GM21515 (cell line): ENCODE results near the gene CRADD.
"Not testable (repeated sequence)": the region's sequence is repeated elsewhere in the genome, so short reads cannot be mapped to it uniquely, and the experiment has no call there.

ENCODE experiments used
- ATAC-seq: cut with Tn5 transposase; IDR thresholded peaks from one replicate; pipeline ENCODE4 v1.9.1; 2021; ENCODE audit not compliant: unreplicated experiment

CRADD gene

DNA sequence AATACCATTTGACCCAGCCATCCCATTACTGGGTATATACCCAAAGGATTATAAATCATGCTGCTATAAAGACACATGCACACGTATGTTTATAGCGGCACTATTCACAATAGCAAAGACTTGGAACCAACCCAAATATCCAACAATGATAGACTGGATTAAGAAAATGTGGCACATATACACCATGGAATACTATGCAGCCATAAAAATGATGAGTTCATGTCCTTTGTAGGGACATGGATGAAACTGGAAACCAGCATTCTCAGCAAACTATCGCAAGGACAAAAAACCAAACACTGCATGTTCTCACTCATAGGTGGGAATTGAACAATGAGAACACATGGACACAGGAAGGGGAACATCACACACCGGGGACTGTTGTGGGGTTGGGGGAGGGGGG lies 104.8 kb downstream of the CRADD start:
- ATAC-seq: not testable (repeated sequence)

DNA sequence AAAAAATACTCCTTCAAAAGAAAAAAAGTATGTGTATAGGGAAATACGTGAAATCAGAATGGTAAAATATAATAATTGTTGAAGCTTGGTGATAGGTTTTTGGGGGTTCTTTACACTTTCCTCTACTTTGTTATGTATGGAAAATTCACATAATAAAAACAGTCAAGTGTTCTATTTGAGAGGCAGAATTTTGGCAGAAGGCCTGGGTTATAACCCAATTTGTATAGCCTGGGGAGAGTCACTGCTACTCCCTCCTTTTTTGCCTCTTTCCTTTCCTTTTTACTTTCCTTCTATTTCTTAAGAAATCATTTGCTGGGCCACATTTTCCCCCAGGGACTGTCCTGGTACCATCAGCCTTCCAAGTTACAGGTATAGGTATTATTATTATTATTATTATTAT lies 105.7 kb downstream of the CRADD start:
- no peak for ATAC-seq

GRCh38 chr12:93783832-93784231 lies 106.7 kb downstream of the CRADD start:
- ATAC-seq: no peak

- no peak for ATAC-seq
Measured at GRCh38 chr12:93784339-93785086, 107.3 kb downstream of the CRADD start.

DNA sequence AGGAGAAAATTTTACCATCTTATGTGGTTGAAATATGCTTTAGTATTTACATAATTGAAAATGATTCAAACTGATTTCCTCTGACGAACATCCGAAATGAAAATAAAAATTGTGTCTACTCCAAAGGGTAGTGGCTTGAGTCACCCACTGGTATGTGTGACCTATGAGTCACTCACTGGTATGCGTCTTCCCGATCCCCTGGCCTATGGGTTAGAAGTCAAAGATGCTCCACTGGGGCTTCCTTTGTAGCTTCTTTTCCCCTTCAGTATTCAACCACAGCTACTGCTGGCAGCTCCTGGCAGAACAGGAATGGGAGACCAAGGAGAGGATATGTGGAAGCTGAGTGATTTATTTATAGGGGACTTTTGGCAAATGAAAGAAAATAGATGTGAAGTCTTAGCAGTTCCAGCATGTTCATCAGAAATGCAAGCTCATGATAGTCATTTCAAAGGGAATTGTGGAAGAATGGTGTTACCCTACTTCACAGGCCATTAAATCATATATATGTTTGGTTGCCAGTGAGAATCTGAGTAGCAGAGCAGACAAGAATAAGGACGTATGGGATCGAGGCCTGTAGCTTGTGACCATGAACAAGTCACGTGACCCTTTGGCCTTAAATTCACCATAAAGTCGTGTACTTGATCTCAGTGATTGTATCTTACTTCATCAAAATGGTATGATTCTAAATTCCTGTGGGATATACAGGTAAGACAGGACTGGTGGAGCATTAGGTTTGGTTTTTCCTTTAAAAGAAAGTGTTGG lies 108.3 kb downstream of the CRADD start:
- no peak for ATAC-seq

DNA sequence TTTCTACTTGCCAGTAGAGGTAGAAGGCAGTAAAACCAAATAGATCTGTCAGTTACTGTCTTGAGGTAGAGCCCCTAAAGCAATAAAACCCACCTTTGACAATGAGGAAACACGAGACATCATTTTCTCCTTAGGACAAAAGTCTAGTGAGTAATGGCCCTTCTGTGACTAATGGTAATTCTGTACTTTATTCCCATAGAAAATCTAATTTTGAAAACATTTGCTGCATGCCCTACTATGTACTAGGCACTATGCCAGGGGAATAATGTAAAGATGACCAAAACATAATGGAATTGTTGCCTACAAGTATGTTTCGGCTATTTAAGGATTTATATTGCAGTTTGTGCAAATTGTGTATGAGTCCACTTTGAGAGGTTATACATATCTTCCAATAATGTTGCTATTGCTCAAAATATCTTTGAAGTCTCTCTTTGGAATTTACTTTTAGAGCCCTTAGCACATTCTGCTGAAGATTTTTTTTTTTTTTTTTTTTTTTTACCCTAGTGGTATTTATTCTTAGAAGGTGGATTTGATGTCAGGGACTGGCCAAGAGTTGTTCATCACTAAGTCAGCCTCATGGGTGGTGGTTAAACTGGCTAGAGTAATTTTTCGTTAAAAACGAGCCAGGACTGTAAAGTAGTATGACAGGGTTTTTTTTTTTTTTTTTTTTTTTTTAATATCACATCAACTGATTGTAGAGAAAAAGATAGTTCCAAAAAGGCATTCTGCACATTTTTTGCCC lies 109.7 kb downstream of the CRADD start:
- no peak for ATAC-seq

DNA sequence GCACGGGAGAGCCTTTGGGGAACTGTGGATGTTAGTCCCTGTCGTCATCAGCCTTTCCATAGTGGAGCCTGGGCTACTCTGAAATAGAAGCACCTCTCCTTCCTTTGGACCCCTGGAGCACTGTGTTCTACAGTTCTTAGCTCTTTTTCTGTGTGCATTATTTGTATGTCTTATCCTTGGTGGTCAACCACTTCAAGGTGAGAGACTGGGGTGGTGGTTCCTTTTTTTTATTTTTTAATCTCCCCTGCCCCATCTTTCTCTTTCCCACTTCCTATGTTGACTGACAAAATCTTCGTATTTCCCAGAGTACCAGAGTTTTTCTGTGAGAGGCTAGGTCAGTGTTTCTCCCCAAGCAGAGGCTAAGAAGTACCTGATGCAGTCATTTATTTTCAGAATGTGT lies 111.7 kb downstream of the CRADD start:
- no peak for ATAC-seq

- ATAC-seq: no peak
Measured at GRCh38 chr12:93789767-93790166, 112.6 kb downstream of the CRADD start.

- no peak for ATAC-seq
Measured at GRCh38 chr12:93790472-93791152, 113.4 kb downstream of the CRADD start.

GRCh38 chr12:93793007-93793406 lies 115.8 kb downstream of the CRADD start:
- no peak for ATAC-seq

DNA sequence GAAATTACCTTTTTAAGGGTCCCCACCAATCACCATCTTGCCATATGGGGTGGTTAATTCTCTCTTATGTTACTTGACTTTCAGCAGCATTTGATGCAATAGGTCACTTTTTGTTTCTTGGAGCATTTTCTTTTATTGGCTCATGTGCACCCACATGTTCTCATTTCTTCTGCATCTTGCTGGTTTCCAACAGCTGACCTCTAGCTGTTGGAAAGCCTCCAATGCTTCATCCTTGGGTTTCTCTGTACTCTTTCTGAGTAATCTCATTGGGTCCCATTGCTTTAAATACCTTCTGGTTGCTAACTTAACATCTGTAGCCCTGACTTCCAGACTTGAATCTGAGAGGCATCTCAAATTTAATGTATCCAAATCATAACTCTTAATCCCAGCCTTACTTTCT lies 116.8 kb downstream of the CRADD start:
- ATAC-seq: no peak

- ATAC-seq: no peak
Measured at GRCh38 chr12:93794738-93795137, 117.6 kb downstream of the CRADD start.

GRCh38 chr12:93795352-93795751 lies 118.2 kb downstream of the CRADD start:
- no peak for ATAC-seq

DNA sequence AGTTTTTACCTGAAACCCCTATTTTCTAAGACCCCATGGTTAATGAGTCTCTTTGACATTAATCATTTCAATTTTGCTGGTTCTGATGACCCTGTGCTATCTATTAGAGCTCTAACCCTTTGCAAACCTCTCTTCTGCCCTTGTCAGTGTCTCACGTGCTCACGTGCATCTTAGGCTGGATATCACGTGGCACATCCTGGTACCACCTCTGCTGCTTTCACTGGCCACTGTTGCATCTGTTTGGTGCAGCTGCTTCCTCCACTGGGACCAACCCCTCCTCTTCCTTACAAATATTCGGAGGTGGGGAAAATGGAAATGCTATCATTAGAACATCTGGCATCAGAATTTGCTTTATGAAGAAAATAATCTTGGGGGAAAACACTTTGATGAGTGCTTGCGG lies 119.6 kb downstream of the CRADD start:
- ATAC-seq: no peak

- no peak for ATAC-seq
Measured at GRCh38 chr12:93798279-93799151, 121.3 kb downstream of the CRADD start.

DNA sequence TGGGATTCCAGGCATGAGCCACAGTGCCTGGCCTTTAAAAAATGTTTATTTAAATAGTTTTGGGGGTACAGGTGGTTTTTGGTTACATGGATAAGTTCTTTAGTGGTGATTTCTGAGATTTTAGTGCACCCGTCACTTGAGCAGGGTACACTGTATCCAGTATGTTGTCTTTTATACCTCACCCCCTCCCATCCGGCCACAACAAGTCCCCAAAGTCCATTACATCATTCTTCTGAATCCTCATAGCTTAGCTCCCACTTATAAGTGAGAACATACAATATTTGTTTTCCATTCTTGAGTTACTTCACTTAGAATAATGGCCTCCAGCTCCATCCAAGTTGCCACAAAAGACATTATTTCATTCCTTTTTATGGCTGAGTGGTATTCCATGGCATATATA lies 124.5 kb downstream of the CRADD start:
- ATAC-seq: not testable (repeated sequence)

GRCh38 chr12:93802293-93802692 lies 125.1 kb downstream of the CRADD start:
- no peak for ATAC-seq

GRCh38 chr12:93802698-93803423 lies 125.7 kb downstream of the CRADD start:
- ATAC-seq: no peak

DNA sequence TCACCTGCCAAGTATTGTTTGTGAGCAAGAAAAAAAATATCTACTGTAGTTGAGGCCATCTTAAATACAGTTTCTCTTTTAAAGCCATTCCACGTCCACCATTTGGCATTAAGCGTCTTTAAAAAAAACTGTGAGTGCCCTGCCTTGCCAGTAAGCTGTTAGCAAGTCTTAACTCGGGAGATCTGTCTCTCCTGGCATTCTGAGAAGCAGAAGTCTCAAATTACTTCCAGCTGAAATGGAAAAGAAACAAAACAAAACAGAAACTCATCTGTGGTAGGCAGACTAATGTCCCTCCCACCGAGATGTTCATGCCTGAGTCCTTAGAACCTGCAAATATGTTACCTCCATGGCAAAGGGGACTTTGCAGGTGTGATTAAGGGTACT lies 126.2 kb downstream of the CRADD start:
- ATAC-seq: no peak
